ENCODE measurements around the gene SMYD3.

SMYD3 gene

GRCh38 chr1:246300626-246301549 is 206.2 kb downstream of the SMYD3 start:
- Histone ChIP-seq H3K79me2 (ENCODE audit: insufficient read depth, low read depth) (no peaks in the 10 kb centered on the region), H3K9ac (no peak overlapping the region), H3K27me3 (ENCODE audit: insufficient read depth, low read depth) (no peaks in the 10 kb centered on the region), H3K4me2 (no peak overlapping the region), H3K4me3 (IDR thresholded peaks at IDR 0.05; ENCODE audit: insufficient read depth, low read depth, low read length) (no peak overlapping the region), H3K36me3 (ENCODE audit: insufficient read depth) (no peaks in the 10 kb centered on the region), H3K4me1 (ENCODE audit: low read depth, poor library complexity, severe bottlenecking) (no peaks in the 10 kb centered on the region), H2AFZ (ENCODE audit: low read depth) (no peak overlapping the region), H3K27ac (no peak overlapping the region), H4K20me1 (ENCODE audit: insufficient read depth) (no peaks in the 10 kb centered on the region)
- no peak for TF ChIP-seq CTCF (conservative IDR thresholded peaks at IDR 0.05; ENCODE audit: low read depth, low read length)

GRCh38 chr1:246297279-246298265 is 209.5 kb downstream of the SMYD3 start:
- Histone ChIP-seq H3K27me3 (ENCODE audit: insufficient read depth, low read depth) (no peaks in the 10 kb centered on the region), H3K4me2 (no peak overlapping the region), H3K36me3 (ENCODE audit: insufficient read depth) (no peaks in the 10 kb centered on the region), H3K4me3 (IDR thresholded peaks at IDR 0.05; ENCODE audit: insufficient read depth, low read depth, low read length) (no peak overlapping the region), H3K27ac (no peak overlapping the region), H4K20me1 (ENCODE audit: insufficient read depth) (no peaks in the 10 kb centered on the region), H3K4me1 (ENCODE audit: low read depth, poor library complexity, severe bottlenecking) (no peaks in the 10 kb centered on the region), H3K79me2 (ENCODE audit: insufficient read depth, low read depth) (no peaks in the 10 kb centered on the region), H2AFZ (ENCODE audit: low read depth) (no peak overlapping the region), H3K9ac (no peak overlapping the region)
- no peak for TF ChIP-seq CTCF (conservative IDR thresholded peaks at IDR 0.05; ENCODE audit: low read depth, low read length)

GRCh38 chr1:246295968-246296367 is 211.1 kb downstream of the SMYD3 start:
- H3K27ac ChIP-seq: no peak overlapping the region
- H3K36me3 ChIP-seq (ENCODE audit: insufficient read depth): no peaks in the 10 kb centered on the region
- TF ChIP-seq CTCF (conservative IDR thresholded peaks at IDR 0.05; ENCODE audit: low read depth, low read length): no peak
- H3K4me3 ChIP-seq (IDR thresholded peaks at IDR 0.05; ENCODE audit: insufficient read depth, low read depth, low read length): no peak overlapping the region
- H3K27me3 ChIP-seq (ENCODE audit: insufficient read depth, low read depth): no peaks in the 10 kb centered on the region
- H3K4me1 ChIP-seq (ENCODE audit: low read depth, poor library complexity, severe bottlenecking): no peaks in the 10 kb centered on the region
- no peak overlapping the region for H2AFZ ChIP-seq (ENCODE audit: low read depth)
- H3K9ac ChIP-seq: no peak overlapping the region
- H3K4me2 ChIP-seq: no peak overlapping the region
- H4K20me1 ChIP-seq (ENCODE audit: insufficient read depth): no peaks in the 10 kb centered on the region
- H3K79me2 ChIP-seq (ENCODE audit: insufficient read depth, low read depth): no peaks in the 10 kb centered on the region

GRCh38 chr1:246295340-246295739 is 211.7 kb downstream of the SMYD3 start:
- H2AFZ ChIP-seq (ENCODE audit: low read depth): no peak overlapping the region
- H3K79me2 ChIP-seq (ENCODE audit: insufficient read depth, low read depth): no peaks in the 10 kb centered on the region
- H3K4me3 ChIP-seq (IDR thresholded peaks at IDR 0.05; ENCODE audit: insufficient read depth, low read depth, low read length): no peak overlapping the region
- no peak overlapping the region for H3K9ac ChIP-seq
- H3K36me3 ChIP-seq (ENCODE audit: insufficient read depth): no peaks in the 10 kb centered on the region
- no peak overlapping the region for H3K27ac ChIP-seq
- H3K27me3 ChIP-seq (ENCODE audit: insufficient read depth, low read depth): no peaks in the 10 kb centered on the region
- H3K4me2 ChIP-seq: no peak overlapping the region
- no peaks in the 10 kb centered on the region for H4K20me1 ChIP-seq (ENCODE audit: insufficient read depth)
- H3K4me1 ChIP-seq (ENCODE audit: low read depth, poor library complexity, severe bottlenecking): no peaks in the 10 kb centered on the region
- no peak for TF ChIP-seq CTCF (conservative IDR thresholded peaks at IDR 0.05; ENCODE audit: low read depth, low read length)
